Esophagus muscularis mucosa (tissue), 4 donors: Measurements from ENCODE around the gene CNOT2.

Experiments
- EP300 ChIP-seq: sonication (generic); formaldehyde crosslinking; IDR thresholded peaks from one replicate; pipeline ENCODE4 v1.6.1; 2017; ENCODE audit warnings: antibody characterized with exemption
- POLR2A ChIP-seq: fragments of 450-650 bp; IDR thresholded peaks from one replicate; pipeline ENCODE4 v1.6.1; 2017; ENCODE audit warnings: antibody characterized with exemption, moderate library complexity, mild to moderate bottlenecking, low read depth
- POLR2AphosphoS5 ChIP-seq, 2 donors: sonication (generic); formaldehyde crosslinking; IDR thresholded peaks; one replicate each; pipeline ENCODE4 v1.6.1; 2017; ENCODE audit warnings: antibody characterized with exemption in 2 of 2
- TF ChIP-seq, protein P1 (sequence below), 3 experiments: fragments of 200-600 bp in 2 of 3; fragments of 450-650 bp in 1 of 3; sonication (generic) in 2 of 3; IDR thresholded peaks; one replicate each; pipeline ENCODE4 v1.5.1; 2017 to 2019; ENCODE audit warnings: antibody characterized with exemption in 3 of 3, mild to moderate bottlenecking in 2 of 3, moderate library complexity in 1 of 3

DNA sequence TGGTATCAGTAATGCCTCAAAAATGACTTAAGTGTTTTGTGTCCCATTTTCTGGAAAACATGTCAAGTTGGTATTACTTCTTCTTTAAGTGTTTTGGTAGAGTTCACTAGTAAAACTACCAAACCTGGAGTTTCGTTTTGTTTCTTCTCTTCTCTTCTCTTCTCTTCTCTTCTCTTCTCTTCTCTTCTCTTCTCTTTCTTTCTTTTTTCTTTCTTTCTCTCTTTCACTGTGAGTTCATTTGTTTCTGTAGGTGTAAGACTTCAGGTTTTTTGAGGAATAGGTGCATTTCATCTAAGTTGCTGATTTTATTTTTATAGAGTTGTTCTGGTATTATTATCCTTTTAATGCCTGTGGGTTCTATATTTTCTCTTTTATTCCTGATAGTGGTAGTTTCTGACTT is 21.9 kb downstream of the CNOT2 start:
- TF ChIP-seq, protein P1, sequence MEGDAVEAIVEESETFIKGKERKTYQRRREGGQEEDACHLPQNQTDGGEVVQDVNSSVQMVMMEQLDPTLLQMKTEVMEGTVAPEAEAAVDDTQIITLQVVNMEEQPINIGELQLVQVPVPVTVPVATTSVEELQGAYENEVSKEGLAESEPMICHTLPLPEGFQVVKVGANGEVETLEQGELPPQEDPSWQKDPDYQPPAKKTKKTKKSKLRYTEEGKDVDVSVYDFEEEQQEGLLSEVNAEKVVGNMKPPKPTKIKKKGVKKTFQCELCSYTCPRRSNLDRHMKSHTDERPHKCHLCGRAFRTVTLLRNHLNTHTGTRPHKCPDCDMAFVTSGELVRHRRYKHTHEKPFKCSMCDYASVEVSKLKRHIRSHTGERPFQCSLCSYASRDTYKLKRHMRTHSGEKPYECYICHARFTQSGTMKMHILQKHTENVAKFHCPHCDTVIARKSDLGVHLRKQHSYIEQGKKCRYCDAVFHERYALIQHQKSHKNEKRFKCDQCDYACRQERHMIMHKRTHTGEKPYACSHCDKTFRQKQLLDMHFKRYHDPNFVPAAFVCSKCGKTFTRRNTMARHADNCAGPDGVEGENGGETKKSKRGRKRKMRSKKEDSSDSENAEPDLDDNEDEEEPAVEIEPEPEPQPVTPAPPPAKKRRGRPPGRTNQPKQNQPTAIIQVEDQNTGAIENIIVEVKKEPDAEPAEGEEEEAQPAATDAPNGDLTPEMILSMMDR (IDR thresholded peaks at IDR 0.05): no peak
- TF ChIP-seq EP300 (no peak), POLR2AphosphoS5 (IDR thresholded peaks at IDR 0.05) (no peak), POLR2A (no peak)
